HG03558 (cell line): ENCODE measurements around the gene CLMP.

Experiments
- ATAC-seq: cut with Tn5 transposase; IDR thresholded peaks from one replicate; pipeline ENCODE4 v1.9.1; 2021; ENCODE audit warnings: moderate number of reproducible peaks; ENCODE audit not compliant: unreplicated experiment; ENCODE audit errors: extremely low read depth

Gene CLMP

DNA sequence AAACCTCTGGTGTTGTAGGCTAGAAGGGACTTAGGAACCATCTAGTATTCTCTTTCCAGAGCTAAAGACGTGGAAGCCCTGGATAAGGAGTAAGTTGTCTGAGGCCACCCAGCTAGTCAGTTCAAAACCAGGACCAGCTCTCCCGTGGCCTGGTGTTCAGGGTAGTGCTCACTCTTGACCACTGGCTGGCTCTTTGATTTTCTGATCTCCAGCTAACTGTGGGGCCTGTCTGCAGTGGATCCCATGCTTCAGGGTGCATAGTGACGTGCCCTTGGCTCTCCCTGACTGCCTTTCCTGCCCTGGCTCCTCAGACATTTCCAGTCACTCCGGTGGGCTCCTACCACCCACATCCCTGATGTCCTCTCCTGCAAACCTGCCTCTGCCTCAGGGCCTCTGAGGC lies 1.3 kb downstream of the CLMP start:
- ATAC-seq: no peak

DNA sequence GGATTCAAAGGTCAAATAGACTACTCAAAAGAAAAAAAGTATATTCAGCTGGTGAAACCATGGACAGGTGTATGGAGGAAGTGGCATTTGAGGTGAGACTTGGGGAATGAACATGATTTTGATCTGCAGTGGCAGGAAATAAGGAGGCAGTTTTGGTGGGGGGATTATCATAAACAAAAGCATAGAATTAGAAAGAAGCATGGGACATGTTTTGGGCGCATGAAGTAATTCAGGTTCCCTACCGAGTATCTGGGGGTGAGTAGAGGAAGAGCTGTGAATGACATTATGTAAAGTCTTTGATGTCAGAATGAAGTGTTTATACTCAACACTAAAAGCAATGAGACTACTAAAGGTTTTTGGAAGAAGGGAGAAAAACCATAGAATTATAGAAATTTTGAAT lies 3.1 kb downstream of the CLMP start:
- no peak for ATAC-seq

DNA sequence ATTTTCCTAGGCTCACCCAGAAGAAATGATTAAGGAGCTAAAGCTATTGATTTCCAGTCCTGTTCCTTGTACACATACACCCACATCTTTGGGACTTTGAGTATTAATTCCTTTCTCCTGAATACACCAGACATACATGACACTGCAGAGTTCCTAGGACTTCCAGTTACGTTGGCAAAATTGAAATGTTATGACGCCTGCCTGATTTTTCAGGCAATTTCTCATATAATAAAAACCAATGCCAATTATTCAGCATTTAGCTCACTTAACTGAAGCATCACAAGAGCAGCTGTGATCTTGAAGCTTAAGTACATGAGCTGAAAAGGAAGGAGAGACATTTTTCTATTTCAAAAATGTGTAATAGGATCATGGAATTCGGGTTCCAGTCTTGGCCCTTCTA lies 4.5 kb downstream of the CLMP start:
- ATAC-seq: no peak

DNA sequence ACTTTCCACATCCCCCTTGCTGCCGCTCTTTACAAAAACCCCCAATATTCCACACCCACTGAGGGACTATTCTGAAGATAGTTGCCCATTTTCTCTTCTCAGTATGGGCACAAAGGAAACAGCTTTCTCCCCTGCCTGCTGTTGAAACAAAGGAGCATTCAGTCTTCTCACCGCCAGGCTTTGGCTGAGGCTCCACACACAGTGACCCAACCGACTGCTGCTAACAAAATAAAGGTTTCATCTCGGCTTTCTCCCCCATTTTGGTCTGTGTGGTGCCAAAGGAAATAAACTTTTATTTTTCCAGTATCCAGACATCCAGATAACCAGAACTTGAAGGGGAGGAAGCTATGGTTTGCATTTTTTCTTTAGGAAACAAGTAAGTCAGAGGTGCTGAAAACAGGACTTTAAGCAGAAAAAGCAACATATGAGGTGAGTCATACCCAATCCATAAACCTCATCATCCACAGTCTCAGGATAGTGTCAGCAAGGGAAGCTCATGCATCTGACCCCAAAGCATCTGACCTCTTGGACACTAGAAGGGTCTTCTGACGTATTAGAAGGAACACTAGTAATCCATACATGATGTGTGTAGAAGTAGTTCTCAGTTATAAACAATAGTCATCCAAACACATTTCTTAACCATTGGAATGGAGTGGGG lies 6.4 kb downstream of the CLMP start:
- ATAC-seq: no peak

DNA sequence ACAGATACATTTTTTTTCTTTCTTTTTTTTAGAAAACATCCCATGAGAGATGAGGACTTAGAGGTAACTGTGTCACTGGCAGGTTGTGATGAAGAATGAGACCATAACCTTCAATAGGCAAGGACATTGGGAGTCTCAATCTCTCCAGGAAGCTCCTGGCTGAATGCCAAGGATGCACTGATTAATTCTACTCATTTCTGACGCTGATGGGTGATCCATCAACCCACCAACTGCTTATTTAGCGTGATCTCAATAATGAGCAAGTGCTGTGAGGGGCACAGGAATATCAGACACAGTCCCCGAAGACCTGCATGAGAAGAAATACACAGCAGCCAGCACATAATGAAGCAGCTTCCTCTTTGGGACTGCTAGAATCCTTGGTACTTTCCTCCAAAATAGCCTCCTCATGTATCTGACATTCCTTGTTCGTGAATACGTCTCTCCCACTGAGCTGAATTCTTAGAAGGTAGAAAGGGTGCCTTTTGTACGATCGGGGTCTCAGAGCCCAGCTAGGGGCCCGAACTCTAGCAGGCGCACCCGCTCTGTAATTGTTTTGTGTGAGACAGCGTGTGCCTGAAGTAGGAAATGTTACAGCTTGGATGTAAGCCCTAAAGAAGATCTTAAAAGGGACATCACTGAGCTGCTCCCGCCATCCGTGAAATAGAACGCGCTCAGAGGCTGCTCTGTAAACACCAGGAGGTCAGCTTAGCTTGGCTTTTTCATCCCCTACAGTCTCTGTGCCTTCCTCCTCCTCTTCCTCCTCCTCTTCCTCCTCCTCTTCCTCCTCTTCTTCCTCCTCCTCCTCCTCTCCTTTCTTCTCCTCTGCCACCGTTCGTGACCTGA lies 7.2 kb downstream of the CLMP start:
- no peak for ATAC-seq

DNA sequence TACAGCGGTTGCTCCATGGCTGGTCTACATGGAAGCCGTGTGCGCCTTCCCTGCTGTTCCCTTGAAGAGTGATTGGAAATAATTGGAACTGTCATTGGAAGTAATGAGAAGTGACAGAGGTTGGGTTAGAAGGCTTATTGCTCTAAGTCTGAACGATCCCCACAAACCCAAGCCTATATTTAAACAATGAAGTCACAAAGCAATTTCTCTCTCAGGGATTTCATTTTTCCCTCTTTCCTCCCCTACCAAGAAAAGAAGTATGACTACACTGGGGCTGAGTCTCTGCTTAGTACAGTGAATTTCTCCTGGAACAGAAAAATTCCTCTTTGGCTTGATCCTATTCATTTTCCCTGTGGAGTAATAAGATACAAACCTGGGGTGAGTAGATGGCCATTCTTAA lies 7.8 kb downstream of the CLMP start:
- no peak for ATAC-seq

DNA sequence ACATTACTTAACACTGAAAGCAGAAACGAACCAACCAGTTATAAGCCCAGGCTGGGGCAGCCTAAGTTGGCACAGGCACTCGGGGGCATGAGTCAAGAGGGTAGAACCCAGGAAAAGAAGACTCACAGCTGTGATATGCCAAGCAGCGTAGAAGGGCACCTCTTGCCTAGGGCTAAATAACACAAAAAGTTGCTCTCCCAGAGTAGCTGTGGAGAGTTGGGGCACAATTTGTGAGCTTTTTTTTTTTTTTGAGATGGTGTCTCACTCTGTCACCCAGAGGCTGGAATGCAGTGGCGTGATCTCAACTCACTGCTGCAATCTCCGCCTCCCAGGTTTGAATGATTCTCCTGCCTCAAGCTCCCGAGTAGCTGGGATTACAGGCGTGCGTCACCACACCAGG lies 8.8 kb downstream of the CLMP start:
- no peak for ATAC-seq

DNA sequence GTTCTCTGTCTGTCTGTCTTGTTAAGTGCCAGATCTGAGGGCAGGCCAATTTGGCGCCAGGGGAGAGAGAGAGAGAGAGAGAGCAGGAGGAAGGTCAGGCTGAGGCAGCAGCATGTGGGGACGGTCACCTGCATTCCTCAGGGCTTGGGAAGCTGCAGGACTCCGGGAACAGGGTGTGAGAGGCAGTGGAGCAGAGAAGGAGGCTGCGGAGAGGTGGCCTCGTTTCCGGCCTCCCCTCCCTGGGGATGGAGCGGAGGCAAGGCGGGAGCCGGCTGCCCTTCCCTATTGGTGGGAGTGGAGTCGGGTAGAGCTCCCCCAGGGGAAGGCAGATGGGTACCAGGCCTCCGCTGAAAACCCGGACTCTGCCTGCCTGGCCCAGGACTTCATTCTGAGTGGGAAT lies 9.7 kb downstream of the CLMP start:
- ATAC-seq: no peak

DNA sequence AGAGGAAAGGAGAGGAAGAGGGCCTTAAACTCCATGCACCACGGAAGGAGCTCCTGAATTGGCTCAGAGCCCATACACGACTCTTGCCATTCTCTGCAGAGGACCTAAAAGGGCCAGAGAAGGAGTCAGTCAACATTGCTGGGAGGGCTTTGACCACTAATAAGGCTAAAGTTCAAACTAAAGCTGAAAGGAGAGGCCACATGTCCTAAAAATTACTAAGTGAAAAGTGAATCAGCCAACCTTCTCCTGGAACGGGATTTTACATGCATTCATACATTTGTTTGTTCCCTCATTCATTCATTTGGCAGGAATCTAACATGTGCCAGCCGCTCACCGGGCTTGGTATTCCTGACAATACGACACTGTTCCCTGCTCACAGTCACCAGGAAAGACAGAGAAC lies 10.5 kb downstream of the CLMP start:
- ATAC-seq: no peak

DNA sequence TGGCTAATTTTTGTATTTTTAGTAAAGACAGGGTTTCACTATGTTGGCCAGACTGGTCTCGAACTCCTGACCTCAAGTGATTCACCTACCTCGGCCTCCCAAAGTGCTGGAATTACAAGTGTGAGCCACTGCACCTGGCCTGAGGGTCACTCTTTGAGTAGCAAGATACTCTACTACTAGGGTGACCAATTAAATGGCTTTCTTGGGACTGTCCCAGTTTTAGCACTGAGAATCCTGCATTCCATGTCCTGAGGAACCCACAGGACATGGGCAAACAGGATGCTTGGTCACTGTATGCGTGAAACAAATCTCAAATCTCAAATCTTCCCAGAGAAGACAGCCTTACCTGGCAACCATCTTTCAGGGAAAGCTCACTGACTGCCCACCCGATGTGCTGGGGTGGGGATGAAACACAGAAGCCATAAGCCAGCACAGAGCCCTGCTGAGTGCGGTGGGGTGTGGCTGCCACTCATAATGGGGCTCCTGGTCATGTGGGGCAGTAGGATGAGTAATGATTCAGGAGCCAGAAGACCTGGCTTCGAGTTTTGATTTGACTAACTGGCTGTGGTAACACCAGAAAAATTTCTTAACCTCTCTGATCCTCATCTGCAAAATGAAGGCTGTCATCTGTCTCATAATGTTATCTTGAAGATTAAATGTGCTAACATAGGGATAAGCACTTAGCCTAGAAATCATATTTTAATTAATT lies 11.5 kb downstream of the CLMP start:
- no peak for ATAC-seq

DNA sequence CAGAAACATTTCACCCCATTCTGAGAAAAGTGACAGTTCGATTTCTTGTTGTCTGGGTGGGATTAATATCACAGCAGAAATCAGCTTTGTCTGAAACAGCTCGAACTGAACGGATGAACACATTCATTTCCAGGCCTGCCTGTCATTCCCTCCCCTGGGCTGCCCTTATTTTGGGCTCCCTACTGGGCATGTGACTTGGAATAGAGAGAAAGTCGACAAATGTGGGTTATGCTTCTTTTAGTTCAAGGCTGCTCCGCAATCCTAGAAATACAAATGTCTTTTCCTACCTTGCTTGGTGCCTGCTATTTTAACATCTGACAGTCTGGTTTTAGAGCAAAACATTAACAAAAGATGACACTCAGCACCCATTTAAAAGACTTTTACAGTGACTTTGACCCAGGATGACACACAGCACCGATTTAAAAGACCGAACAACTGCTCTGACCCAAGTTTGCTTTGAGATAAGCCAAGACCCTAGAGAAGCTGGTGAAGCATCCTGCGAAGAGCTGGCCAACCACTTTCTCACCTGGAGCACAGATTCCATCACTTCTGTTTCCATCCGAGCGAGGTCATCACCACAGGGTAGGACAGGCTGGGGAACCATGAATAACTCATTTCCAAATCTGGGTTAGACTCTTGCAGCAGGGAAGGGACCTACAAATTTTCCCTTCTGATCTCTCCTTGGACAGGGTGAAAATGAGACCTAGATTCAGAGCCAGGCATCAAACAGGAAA lies 13.1 kb downstream of the CLMP start:
- ATAC-seq: no peak

DNA sequence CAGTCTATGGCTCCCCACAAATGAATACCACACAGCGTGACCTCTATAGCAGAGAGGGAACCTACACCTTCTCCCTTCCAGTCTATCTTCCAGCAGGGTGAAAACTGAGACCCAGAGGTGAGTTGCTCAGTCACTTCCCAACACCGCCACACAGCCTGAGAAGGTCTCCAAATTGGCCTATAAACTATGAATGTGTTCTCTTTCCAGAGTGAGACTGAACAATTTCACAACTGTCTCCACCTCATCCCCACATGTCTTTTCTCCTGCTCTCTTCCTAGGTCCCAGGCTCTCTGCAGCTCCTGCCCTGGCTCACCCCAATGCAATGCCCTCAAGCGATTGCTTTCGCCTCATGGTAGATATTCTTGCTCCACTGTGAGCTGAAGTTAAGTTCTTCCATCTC lies 14.0 kb downstream of the CLMP start:
- ATAC-seq: no peak

DNA sequence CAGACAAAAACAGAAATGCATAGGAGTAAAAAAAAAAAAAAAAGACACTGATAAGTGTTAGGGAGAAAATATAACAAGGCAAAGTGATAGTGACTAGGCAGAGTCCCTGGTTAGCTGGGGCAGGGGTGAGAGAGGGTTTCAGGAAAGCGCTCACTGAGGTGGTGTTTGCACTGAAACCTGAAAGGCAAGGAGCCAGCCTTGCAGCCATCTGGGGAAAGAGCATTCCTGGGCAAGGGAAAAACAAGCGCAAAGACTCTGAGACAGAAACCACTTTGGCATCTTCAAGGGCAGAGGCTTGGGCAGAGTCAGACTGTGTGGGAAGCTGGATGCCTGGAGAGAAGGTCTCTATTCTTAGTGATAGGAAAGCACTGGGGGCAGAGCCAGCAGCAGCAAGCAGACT lies 14.5 kb downstream of the CLMP start:
- ATAC-seq: no peak

DNA sequence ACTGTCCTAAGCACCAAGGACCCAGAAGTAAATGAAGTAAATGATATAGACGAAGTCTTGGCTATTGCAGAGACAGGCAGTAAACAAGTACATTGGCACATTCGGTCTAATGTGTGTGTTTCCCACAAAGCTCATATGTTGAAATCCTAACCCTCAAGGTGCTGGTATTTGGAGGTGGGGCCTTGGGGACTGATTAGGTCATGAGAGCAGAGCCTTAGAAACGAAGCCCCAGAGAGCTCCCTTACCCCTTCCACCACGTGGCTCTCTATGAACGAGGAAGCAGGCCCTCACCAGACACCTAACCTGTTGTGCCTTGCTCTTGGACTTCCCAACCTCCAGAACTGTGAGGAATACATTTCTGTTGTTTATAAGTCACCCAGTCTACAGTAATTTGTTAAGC lies 14.9 kb downstream of the CLMP start:
- ATAC-seq: no peak

DNA sequence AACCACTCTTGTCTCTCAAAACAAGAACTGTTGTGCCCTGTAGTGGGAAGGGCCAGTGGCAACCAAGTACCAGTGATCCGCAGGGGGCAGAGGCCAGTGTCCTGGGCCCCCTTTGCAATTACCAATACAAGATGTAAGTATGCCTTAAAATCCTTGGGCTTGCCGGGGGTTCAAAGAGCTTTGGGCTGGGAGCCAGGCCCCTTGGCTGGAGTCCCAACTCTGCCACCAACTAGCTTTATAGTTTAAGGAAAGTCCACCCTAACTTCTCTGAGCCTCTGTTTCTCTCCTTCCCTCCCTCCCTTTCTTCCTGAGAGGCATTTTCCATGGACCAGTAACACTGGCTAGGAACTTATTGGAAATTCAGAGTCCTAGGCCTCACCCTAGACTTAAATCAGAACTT lies 15.5 kb downstream of the CLMP start:
- ATAC-seq: no peak

DNA sequence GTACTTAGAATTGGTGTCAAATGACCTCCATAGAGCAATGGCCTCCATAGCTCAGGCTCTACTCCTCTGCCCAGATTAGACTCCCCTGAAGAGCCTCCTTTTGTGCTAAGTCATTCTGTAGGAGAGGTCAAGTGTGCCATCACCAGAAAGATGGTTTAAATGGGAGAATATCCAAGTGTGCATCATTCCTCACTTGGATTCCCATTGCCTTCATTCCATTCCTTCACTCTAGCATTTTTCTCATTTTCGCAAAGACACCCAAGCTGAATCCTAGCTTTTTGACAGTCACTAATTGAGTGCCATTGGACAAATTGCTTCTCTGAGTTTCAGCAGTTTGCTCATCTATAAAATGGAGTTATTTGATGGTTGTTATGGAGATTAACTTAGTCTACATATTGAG lies 16.9 kb downstream of the CLMP start:
- no peak for ATAC-seq

DNA sequence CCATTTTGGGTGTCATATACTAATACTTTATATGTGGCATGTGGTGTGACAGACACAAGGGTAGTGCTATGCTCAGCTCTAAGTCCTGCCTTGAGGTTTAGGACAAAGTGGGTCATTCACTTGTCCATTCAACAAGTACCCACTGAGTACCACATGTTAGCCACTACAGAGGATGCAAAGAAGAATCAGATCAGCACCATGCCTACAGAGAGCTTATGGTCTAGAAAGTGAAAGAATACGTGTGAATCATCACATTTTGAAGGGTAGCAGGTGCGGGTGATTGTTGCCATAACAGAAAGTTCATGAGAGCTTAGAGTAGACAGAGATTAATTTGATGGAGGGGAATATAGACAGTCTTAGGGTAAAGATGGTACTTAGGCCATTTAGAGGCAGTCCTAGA lies 18.3 kb downstream of the CLMP start:
- no peak for ATAC-seq

DNA sequence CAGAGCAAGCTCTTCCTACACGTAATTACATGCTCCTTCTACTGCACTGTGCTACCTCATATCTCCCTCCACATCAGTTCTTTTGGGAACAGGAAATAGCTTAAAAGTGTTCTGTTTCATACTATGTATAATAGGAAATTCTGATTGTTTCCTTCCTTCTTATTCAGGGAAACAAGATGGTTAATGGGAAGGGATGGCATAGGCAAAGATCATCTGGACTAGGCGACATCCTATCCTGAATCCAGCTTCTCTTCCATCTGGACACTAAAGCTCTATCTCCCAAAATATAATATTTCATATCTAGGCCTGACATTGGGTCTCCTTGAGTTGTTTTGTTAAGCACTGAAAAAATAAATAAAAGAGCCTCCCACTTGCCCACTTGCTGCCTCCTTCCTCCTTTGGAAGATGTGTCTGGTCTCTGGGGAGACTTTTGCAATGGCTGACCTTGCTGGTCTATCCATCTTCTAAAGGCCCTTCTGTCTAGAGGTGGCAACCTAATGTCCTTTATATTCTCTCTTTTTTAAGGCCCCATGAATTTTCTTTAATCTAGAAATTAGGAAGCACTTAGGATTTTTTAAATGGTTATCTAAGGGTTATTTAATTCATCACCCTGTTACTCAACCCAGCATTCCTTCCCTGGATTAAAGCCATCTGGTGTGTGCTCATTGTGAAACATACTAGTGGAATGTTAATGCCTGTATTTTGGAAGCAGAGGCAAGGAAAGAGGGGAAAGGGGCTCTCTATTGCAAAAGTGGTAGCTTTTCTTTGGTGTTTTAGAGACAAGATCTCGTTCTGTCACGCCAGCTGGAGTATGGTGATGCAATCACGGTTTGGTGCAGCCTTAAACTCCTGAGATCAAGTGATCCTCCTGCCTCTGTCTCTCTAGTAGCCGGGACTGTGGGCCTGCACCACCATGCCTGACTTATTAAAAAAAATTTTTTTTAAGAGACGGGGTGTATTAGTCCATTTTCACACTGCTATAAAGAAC lies 20.6 kb downstream of the CLMP start:
- ATAC-seq: no peak

DNA sequence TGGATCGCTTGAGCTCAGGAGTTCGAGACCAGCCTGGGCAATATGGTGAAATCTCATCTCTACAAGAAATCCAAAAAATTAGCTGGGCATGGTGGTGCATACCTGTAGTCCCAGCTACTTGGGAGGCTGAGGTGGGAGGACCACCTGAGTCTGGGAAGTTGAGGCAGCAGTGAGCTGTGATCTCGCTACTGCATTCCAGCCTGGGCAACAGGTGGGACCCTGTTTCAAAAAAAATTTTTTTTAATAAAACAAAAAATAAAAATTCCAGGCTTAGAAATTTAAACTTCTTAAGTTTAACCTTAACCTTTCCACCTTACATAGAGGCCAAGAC lies 21.2 kb downstream of the CLMP start:
- ATAC-seq: no peak
